Measurements from ENCODE around the gene PHACTR3.

DNA sequence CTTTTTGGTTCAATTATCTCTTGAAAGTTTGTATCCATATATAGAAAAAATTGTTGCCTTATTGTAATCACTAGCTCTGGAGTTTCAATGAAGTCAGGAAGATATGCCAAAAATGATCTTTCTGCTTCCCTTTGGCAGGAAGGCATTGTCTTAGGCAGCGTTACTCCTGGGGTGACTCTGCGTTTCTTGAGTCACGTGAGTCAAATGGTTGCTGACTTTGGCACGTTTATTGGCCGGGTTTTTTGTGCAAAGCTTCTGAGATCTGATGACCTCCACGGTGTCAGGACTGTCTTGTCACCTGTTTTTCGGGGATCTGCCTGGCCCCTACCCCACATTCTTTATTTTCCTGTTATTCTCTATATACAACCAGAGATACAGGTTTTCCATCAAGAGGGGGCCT lies 10.4 kb downstream of the PHACTR3 start:
- TF ChIP-seq POLR2A (IDR thresholded peaks at IDR 0.05) (no peak), EP300 (IDR thresholded peaks at IDR 0.05) (no peak), CTCF (IDR thresholded peaks at IDR 0.05) (no peak)

All from tibial nerve (tissue), 4 donors.